Measurements from ENCODE around the gene DLG2. TPM values are rescaled to one million over a fixed set of nuclear protein-coding genes. Genes with fewer than 3 reads are reported as not detected.

The DLG2 gene
- total RNA-seq, 1 donor from 2014 or later = 1.8 TPM

GRCh38 chr11:84817998-84818397, 809.1 kb downstream of the DLG2 start:
- FAIRE-seq = no peak
- peaks cover 8% of the 10 kb centered on the region for H3K4me1 Mint-ChIP-seq (ENCODE audit: low read depth, unreplicated experiment)
- no peaks in the 10 kb centered on the region for H3K36me3 Mint-ChIP-seq (ENCODE audit: low read depth, unreplicated experiment)

DNA sequence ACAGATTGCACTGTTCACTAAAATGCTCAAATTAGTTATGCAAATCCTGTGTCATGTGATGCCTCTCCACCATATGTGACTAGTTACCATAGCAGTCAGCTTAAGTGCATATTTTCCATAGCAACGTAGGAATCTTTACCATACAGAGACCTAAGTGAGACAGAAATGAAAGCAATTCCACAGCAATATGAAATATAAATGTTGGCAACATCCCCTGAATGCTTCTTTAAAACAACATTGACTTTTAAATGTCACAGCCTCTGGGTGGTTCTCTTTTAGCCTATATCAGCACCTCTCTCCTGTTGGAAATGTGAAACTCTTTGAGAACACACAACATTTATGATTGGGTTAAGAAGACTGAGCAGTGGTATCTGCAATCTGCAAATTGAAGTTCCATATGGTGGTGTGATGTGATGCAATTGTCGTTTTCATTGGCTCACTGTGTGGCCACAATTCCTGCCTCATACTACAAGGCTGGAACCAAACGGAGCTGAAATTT, 814.6 kb downstream of the DLG2 start:
- H3K4me3 ChIP-seq (ENCODE audit: insufficient read depth, low read depth, low read length) = no peak overlapping the region
- H2AFZ ChIP-seq (ENCODE audit: low read depth, low read length) = no peak overlapping the region
- H4K20me1 ChIP-seq (ENCODE audit: insufficient read depth, low read length) = no peaks in the 10 kb centered on the region
- no peaks in the 10 kb centered on the region for H3K27me3 Mint-ChIP-seq (ENCODE audit: low read depth, unreplicated experiment)
- H3K27ac Mint-ChIP-seq (ENCODE audit: unreplicated experiment) = no peak overlapping the region
- TF ChIP-seq CTCF (IDR thresholded peaks at IDR 0.05; ENCODE audit: insufficient read depth, low read depth, low read length) (no peak), EZH2 (IDR thresholded peaks at IDR 0.05; ENCODE audit: insufficient read depth, low read length) (no peak)
- no peak for DNase-seq (ENCODE audit: low read depth)
- H3K9me3 Mint-ChIP-seq (ENCODE audit: unreplicated experiment) = no peaks in the 10 kb centered on the region
- H3K27ac ChIP-seq (ENCODE audit: low read depth, low read length) = no peak overlapping the region
- no peaks in the 10 kb centered on the region for H3K4me1 ChIP-seq (ENCODE audit: insufficient read depth, low read length)
- FAIRE-seq = no peak
- no peaks in the 10 kb centered on the region for H3K4me1 Mint-ChIP-seq (ENCODE audit: low read depth, unreplicated experiment)
- no peaks in the 10 kb centered on the region for H3K79me2 ChIP-seq (ENCODE audit: insufficient read depth, low read length)
- no peaks in the 10 kb centered on the region for H3K27me3 ChIP-seq (ENCODE audit: insufficient read depth, low read length)
- no peak overlapping the region for H3K4me2 ChIP-seq (ENCODE audit: low read length)
- H3K36me3 ChIP-seq (ENCODE audit: insufficient read depth, low read length) = no peaks in the 10 kb centered on the region
- H3K9ac ChIP-seq (ENCODE audit: low read length) = no peak overlapping the region
- no peaks in the 10 kb centered on the region for H3K9me3 ChIP-seq (ENCODE audit: insufficient read depth, low read depth, low read length)
- H3K4me3 Mint-ChIP-seq (ENCODE audit: unreplicated experiment) = no peak overlapping the region
- H3K36me3 Mint-ChIP-seq (ENCODE audit: low read depth, unreplicated experiment) = no peaks in the 10 kb centered on the region

More at GRCh38 chr11:84817998-84818397, 809.1 kb downstream of the DLG2 start:
- Histone ChIP-seq H3K4me2 (ENCODE audit: low read length) (no peak overlapping the region), H3K36me3 (ENCODE audit: insufficient read depth, low read length) (no peaks in the 10 kb centered on the region), H4K20me1 (ENCODE audit: insufficient read depth, low read length) (no peaks in the 10 kb centered on the region), H3K27me3 (ENCODE audit: insufficient read depth, low read length) (no peaks in the 10 kb centered on the region), H3K4me1 (ENCODE audit: insufficient read depth, low read length) (no peaks in the 10 kb centered on the region), H2AFZ (ENCODE audit: low read depth, low read length) (no peak overlapping the region), H3K4me3 (ENCODE audit: insufficient read depth, low read depth, low read length) (no peak overlapping the region), H3K27ac (ENCODE audit: low read depth, low read length) (no peak overlapping the region), H3K9me3 (ENCODE audit: insufficient read depth, low read depth, low read length) (no peaks in the 10 kb centered on the region), H3K79me2 (ENCODE audit: insufficient read depth, low read length) (no peaks in the 10 kb centered on the region), H3K9ac (ENCODE audit: low read length) (no peak overlapping the region)
- Mint-ChIP-seq H3K27ac (ENCODE audit: unreplicated experiment) (no peak overlapping the region), H3K9me3 (ENCODE audit: unreplicated experiment) (no peaks in the 10 kb centered on the region), H3K27me3 (ENCODE audit: low read depth, unreplicated experiment) (no peaks in the 10 kb centered on the region), H3K4me3 (ENCODE audit: unreplicated experiment) (no peak overlapping the region)
- DNase-seq (ENCODE audit: low read depth) = peak; percentile 30
- TF ChIP-seq EZH2 (IDR thresholded peaks at IDR 0.05; ENCODE audit: insufficient read depth, low read length) (no peak), CTCF (IDR thresholded peaks at IDR 0.05; ENCODE audit: insufficient read depth, low read depth, low read length) (no peak)

- H3K36me3 ChIP-seq (ENCODE audit: insufficient read depth, low read length) = no peaks in the 10 kb centered on the region
- no peak overlapping the region for H3K4me3 Mint-ChIP-seq (ENCODE audit: unreplicated experiment)
- H4K20me1 ChIP-seq (ENCODE audit: insufficient read depth, low read length) = no peaks in the 10 kb centered on the region
- no peak overlapping the region for H3K27ac Mint-ChIP-seq (ENCODE audit: unreplicated experiment)
- no peaks in the 10 kb centered on the region for H3K4me1 Mint-ChIP-seq (ENCODE audit: low read depth, unreplicated experiment)
- FAIRE-seq (no peak), DNase-seq (ENCODE audit: low read depth) (no peak)
- no peak for TF ChIP-seq EZH2 (IDR thresholded peaks at IDR 0.05; ENCODE audit: insufficient read depth, low read length)
- TF ChIP-seq CTCF (IDR thresholded peaks at IDR 0.05; ENCODE audit: insufficient read depth, low read depth, low read length) = no peak
- H3K4me1 ChIP-seq (ENCODE audit: insufficient read depth, low read length) = no peaks in the 10 kb centered on the region
- peaks cover 4% of the 10 kb centered on the region for H3K36me3 Mint-ChIP-seq (ENCODE audit: low read depth, unreplicated experiment)
- no peak overlapping the region for H2AFZ ChIP-seq (ENCODE audit: low read depth, low read length)
- H3K9me3 ChIP-seq (ENCODE audit: insufficient read depth, low read depth, low read length) = no peaks in the 10 kb centered on the region
- no peak overlapping the region for H3K27ac ChIP-seq (ENCODE audit: low read depth, low read length)
- no peak overlapping the region for H3K9ac ChIP-seq (ENCODE audit: low read length)
- no peaks in the 10 kb centered on the region for H3K79me2 ChIP-seq (ENCODE audit: insufficient read depth, low read length)
- peaks cover 13% of the 10 kb centered on the region for H3K9me3 Mint-ChIP-seq (ENCODE audit: unreplicated experiment)
- H3K27me3 Mint-ChIP-seq (ENCODE audit: low read depth, unreplicated experiment) = no peaks in the 10 kb centered on the region
- H3K27me3 ChIP-seq (ENCODE audit: insufficient read depth, low read length) = no peaks in the 10 kb centered on the region
- no peak overlapping the region for H3K4me3 ChIP-seq (ENCODE audit: insufficient read depth, low read depth, low read length)
- no peak overlapping the region for H3K4me2 ChIP-seq (ENCODE audit: low read length)
Measured at GRCh38 chr11:84806354-84806753, 820.8 kb downstream of the DLG2 start.
